Ovary (tissue), 9 donors: ENCODE data around the gene ADGRG1. TPM values are rescaled to one million over a fixed set of nuclear protein-coding genes. Genes with fewer than 3 reads are reported as not detected.

Experiments used
- DNase-seq, 5 donors: peaks; one replicate each; pipeline ENCODE4 v3.0.0-alpha.2; 2019 to 2020
- H3K27ac ChIP-seq, 2 donors: fragments of 200-600 bp; one replicate each; pipeline versions ENCODE4 v1.5.1 to v1.8.0; 2019 to 2022
- H3K27me3 ChIP-seq: fragments of 200-600 bp; one replicate; pipeline ENCODE4 v1.8.0; 2022
- H3K36me3 ChIP-seq: fragments of 200-600 bp; sonication (generic); one replicate; pipeline ENCODE4 v1.5.1; 2019
- H3K4me1 ChIP-seq: one replicate; pipeline ENCODE4 v1.8.1; 2013; ENCODE audit warnings: mild to moderate bottlenecking, moderate library complexity; ENCODE audit not compliant: insufficient read depth
- H3K4me3 ChIP-seq: fragments of 200-600 bp; sonication (generic); one replicate; pipeline ENCODE4 v1.5.1; 2017
- H3K9me3 ChIP-seq, 2 donors: fragments of 200-600 bp in 1 of 2; sonication (generic) in 1 of 2; one replicate each; pipeline versions ENCODE4 v1.5.1 to v1.8.1; 2013 to 2019; ENCODE audit warnings: mild to moderate bottlenecking in 1 of 2, moderate library complexity in 1 of 2
- CTCF ChIP-seq, 3 donors: fragments of 450-650 bp in 2 of 3; fragments of 200-600 bp in 1 of 3; IDR thresholded peaks; one replicate each; pipeline versions ENCODE4 v1.5.1 to v1.8.0; 2016 to 2022; ENCODE audit warnings: antibody characterized with exemption in 3 of 3, mild to moderate bottlenecking in 1 of 3
- EP300 ChIP-seq: sonication (generic); formaldehyde crosslinking; IDR thresholded peaks from one replicate; pipeline ENCODE4 v1.6.1; 2017; ENCODE audit warnings: antibody characterized with exemption
- POLR2A ChIP-seq: fragments of 450-650 bp; IDR thresholded peaks from one replicate; pipeline ENCODE4 v1.6.1; 2017; ENCODE audit warnings: antibody characterized with exemption, mild to moderate bottlenecking, moderate library complexity
- WGBS, 3 donors: extraction: QIAGEN DNeasy Blood & Tissue Kit in 1 of 3; methylation state at CpG; one replicate each; pipeline versions ENCODE4 v1.1.5 to v1.1.7; 2013 to 2017; 5-methylcytosine and 5-hydroxymethylcytosine counted together
- intact Hi-C, 4 donors: fragments of 100-400 bp; cut with DNase I; formaldehyde crosslinking; loops; one replicate each; pipeline versions ENCODE4 v1.11.0 to v1.15.1; 2022 to 2023
- polyA plus RNA-seq, 2 donors: library from polyadenylated mRNA; stranded (reverse); fragments of 200-250 nt in 1 of 2; fragments of 350-450 nt in 1 of 2; fragmentation: Illumina TruSeq in 1 of 2; extraction: RNeasy Lipid Tissue Mini Kit (QIAGEN cat#74804) in 1 of 2; gene quantifications; one replicate each; pipeline ENCODE4 v1.2.3, GENCODE V29; 2013 to 2014
- total RNA-seq, 7 donors: library from RNA; depleted of rRNA in 2 of 7; stranded (reverse); fragments of >200 nt in 2 of 7; fragmentation: NEBNext Ultra II Directional in 3 of 7; extraction: Animal tissue kit (Norgen Biotek cat#: 25700) in 3 of 7; gene quantifications; one replicate each; pipeline versions ENCODE4 v1.1.0 to v1.2.4, GENCODE V29; 2016 to 2023
- donor health status: DM: no; HTN: no; CAD: no; lungs with moderate emphysema.
- donor health status: DM: no; HTN: no; CAD: no.
- donor health status: Bipolar disorder and iron deficiency.
- donor health status: DM: yes; HTN: yes; CAD: no.
- donor health status: DM: no; HTN: no; CAD: no.
- donor health status: DM: yes; HTN: yes; CAD: no.

ADGRG1 gene
- total and polyA plus RNA-seq, 9 donors, result 6.2 to 54.0 (median 9.1) TPM

GRCh38 chr16:57607676-57608461, 20.6 kb upstream of the ADGRG1 start:
- Histone ChIP-seq H3K9me3 (no peaks in the 10 kb centered on the region), H3K4me3 (no peak overlapping the region), H3K36me3 (no peaks in the 10 kb centered on the region), H3K27ac (no peak overlapping the region), H3K27me3 (no peaks in the 10 kb centered on the region), H3K4me1 (peaks cover 6% of the 10 kb centered on the region)
- DNase-seq, result no peak
- WGBS, 3 donors, result 90 to 93% (median 91%) methylated on average over 10 of the region's 10 CpGs
- TF ChIP-seq POLR2A (no peak), EP300 (no peak), CTCF (IDR thresholded peaks at IDR 0.05) (no peak)
- intact Hi-C loops, result no loop called here

- H3K36me3 ChIP-seq, result no peaks in the 10 kb centered on the region
- H3K4me3 ChIP-seq, result no peak overlapping the region
- WGBS, 3 donors, result 80 to 93% (median 89%) methylated on average over 8 of the region's 8 CpGs
- TF ChIP-seq CTCF (IDR thresholded peaks at IDR 0.05) (no peak), EP300 (no peak), POLR2A (no peak)
- H3K27ac ChIP-seq, result no peak overlapping the region
- no peaks in the 10 kb centered on the region for H3K27me3 ChIP-seq
- peaks cover 6% of the 10 kb centered on the region for H3K4me1 ChIP-seq
- intact Hi-C loops, result no loop called here
- no peak for DNase-seq
- H3K9me3 ChIP-seq, result no peaks in the 10 kb centered on the region
Measured at GRCh38 chr16:57608462-57609113, 19.8 kb upstream of the ADGRG1 start.

- Histone ChIP-seq H3K36me3 (no peaks in the 10 kb centered on the region), H3K4me3 (no peak overlapping the region), H3K4me1 (peaks cover 6% of the 10 kb centered on the region), H3K9me3 (no peaks in the 10 kb centered on the region), H3K27ac (no peak overlapping the region), H3K27me3 (no peaks in the 10 kb centered on the region)
- DNase-seq, result no peak
- TF ChIP-seq EP300, result no peak
- no peak for TF ChIP-seq CTCF (IDR thresholded peaks at IDR 0.05)
- TF ChIP-seq POLR2A, result no peak
- WGBS, 3 donors, result 6 to 14% (median 8%) methylated on average over 12 of the region's 12 CpGs
- intact Hi-C loops, result no loop called here
Measured at GRCh38 chr16:57609541-57610401, 18.7 kb upstream of the ADGRG1 start.

GRCh38 chr16:57610611-57611010, 17.8 kb upstream of the ADGRG1 start:
- intact Hi-C loops, result no loop called here
- 75 to 83% (median 76%) methylated on average over 4 of the region's 4 CpGs for WGBS, 3 donors
- Histone ChIP-seq H3K36me3 (no peaks in the 10 kb centered on the region), H3K27ac (no peak overlapping the region), H3K9me3 (no peaks in the 10 kb centered on the region), H3K27me3 (no peaks in the 10 kb centered on the region), H3K4me1 (peaks cover 4% of the 10 kb centered on the region), H3K4me3 (no peak overlapping the region)
- no peak for TF ChIP-seq CTCF (IDR thresholded peaks at IDR 0.05)
- no peak for TF ChIP-seq EP300
- TF ChIP-seq POLR2A, result no peak
- DNase-seq, result no peak
